ENCODE measurements around the gene TBK1. TPM values are rescaled to one million over a fixed set of nuclear protein-coding genes. Genes with fewer than 3 reads are reported as not detected.

Gene TBK1
- total and polyA plus RNA-seq, 9 of the 15 experiments (the other 6 are each of a cell fraction or from before 2014, with no cell fraction given): 20.4 to 42.0 (median 27.8) TPM

DNA sequence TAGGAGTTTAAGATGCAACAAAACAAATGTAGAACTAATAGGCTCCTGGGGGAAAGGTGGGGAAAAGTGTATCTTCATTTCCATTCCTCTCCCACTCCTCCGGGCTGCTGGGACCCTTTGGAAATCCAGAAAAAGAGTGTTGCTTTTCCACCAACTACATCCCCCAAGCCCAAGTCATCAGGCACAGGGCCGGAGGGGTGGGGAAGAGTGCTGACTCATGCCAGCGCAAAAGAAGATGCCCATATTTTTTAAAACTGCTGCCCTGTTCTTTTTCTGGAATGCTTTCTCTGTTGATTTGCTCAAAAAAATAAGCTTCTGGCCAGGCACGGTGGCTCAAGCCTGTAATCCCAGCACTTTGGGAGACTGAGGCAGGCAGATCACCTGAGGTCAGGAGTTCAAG is 70.9 kb downstream of the TBK1 start:
- CTCF ChIA-PET (ENCODE audit: low intra/inter-chr PET ratio): no interaction called here
- no TSS peak for BruUV-seq (replicated peaks)
- no peak for TF ChIP-seq XRCC5 (IDR thresholded peaks at IDR 0.05; ENCODE audit: low read depth, low read length)
- peak; percentile 50; the same call in 1 of the 2 replicates for TF ChIP-seq MAFK (IDR thresholded peaks at IDR 0.05; ENCODE audit: low read length)
- TF ChIP-seq, protein P1, sequence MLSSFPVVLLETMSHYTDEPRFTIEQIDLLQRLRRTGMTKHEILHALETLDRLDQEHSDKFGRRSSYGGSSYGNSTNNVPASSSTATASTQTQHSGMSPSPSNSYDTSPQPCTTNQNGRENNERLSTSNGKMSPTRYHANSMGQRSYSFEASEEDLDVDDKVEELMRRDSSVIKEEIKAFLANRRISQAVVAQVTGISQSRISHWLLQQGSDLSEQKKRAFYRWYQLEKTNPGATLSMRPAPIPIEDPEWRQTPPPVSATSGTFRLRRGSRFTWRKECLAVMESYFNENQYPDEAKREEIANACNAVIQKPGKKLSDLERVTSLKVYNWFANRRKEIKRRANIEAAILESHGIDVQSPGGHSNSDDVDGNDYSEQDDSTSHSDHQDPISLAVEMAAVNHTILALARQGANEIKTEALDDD (IDR thresholded peaks at IDR 0.05): no peak
- peak; percentile 76 for TF ChIP-seq C11orf30 (IDR thresholded peaks at IDR 0.05; ENCODE audit: low read depth)
- TF ChIP-seq SMARCB1 (IDR thresholded peaks at IDR 0.05; ENCODE audit: insufficient read length, low read depth): no peak
- peak; percentile 65; the same call in 1 of the 2 replicates for TF ChIP-seq NFE2 (IDR thresholded peaks at IDR 0.05; ENCODE audit: low read depth)
- TF ChIP-seq, protein P2, sequence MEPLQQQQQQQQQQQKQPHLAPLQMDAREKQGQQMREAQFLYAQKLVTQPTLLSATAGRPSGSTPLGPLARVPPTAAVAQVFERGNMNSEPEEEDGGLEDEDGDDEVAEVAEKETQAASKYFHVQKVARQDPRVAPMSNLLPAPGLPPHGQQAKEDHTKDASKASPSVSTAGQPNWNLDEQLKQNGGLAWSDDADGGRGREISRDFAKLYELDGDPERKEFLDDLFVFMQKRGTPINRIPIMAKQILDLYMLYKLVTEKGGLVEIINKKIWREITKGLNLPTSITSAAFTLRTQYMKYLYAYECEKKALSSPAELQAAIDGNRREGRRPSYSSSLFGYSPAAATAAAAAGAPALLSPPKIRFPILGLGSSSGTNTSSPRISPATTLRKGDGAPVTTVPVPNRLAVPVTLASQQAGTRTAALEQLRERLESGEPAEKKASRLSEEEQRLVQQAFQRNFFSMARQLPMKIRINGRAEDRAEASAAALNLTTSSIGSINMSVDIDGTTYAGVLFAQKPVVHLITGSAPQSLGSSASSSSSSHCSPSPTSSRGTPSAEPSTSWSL (CRISPR knock-in tag; IDR thresholded peaks at IDR 0.05; ENCODE audit: borderline replicate concordance): no peak
- no peak for TF ChIP-seq NR4A1 (CRISPR knock-in tag; IDR thresholded peaks at IDR 0.05)
- no peak for TF ChIP-seq NR4A1 (tag; IDR thresholded peaks at IDR 0.05)
- TF ChIP-seq ZNF224 (CRISPR knock-in tag; IDR thresholded peaks at IDR 0.05): no peak
- peak; percentile 65 for TF ChIP-seq ZNF316 (IDR thresholded peaks at IDR 0.05)
- TF ChIP-seq NFE2L1 (tag; IDR thresholded peaks at IDR 0.05; ENCODE audit: borderline replicate concordance, low read depth): 0 out of 2 replicates have a peak, but pooled peaks have one; percentile 6
- TF ChIP-seq, protein P3, sequence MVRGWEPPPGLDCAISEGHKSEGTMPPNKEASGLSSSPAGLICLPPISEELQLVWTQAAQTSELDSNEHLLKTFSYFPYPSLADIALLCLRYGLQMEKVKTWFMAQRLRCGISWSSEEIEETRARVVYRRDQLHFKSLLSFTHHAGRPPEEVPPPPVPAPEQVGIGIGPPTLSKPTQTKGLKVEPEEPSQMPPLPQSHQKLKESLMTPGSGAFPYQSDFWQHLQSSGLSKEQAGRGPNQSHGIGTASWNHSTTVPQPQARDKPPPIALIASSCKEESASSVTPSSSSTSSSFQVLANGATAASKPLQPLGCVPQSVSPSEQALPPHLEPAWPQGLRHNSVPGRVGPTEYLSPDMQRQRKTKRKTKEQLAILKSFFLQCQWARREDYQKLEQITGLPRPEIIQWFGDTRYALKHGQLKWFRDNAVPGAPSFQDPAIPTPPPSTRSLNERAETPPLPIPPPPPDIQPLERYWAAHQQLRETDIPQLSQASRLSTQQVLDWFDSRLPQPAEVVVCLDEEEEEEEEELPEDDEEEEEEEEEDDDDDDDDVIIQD (CRISPR knock-in tag; IDR thresholded peaks at IDR 0.05): no peak
- no peak for TF ChIP-seq ZNF436 (CRISPR knock-in tag; IDR thresholded peaks at IDR 0.05)
- TF ChIP-seq MAFF (IDR thresholded peaks at IDR 0.05; ENCODE audit: low read length): peak; percentile 41; the same call in 1 of the 2 replicates
- peak; percentile 74 for TF ChIP-seq MAFG (tag; conservative IDR thresholded peaks at IDR 0.05)

More for the DNA sequence above, 70.9 kb downstream of the TBK1 start:
- 6% methylated on average over 4 of the region's 4 CpGs for WGBS (ENCODE audit: insufficient coverage, low coverage, missing lambda C conversion rate)
- Histone ChIP-seq H3K9me1 (ENCODE audit: control insufficient read depth, insufficient read depth, low read length) (no peaks in the 10 kb centered on the region), H3K36me3 (ENCODE audit: control insufficient read depth, insufficient read depth, low read length) (no peaks in the 10 kb centered on the region), H4K20me1 (replicated peaks; ENCODE audit: control insufficient read depth, insufficient read depth, low read length) (no peaks in the 10 kb centered on the region), H3K4me3 (no peak overlapping the region), H3K27me3 (ENCODE audit: control insufficient read depth in 2 of 2, insufficient read depth in 2 of 2, low read length in 2 of 2) (peaks cover 16 to 17% of the 10 kb centered on the region in 2 experiments; a peak in 4 of 5 replicates), H3K4me2 (ENCODE audit: insufficient read depth, low read length) (no peak overlapping the region), H3K79me2 (ENCODE audit: control insufficient read depth, insufficient read depth, low read length) (no peaks in the 10 kb centered on the region), H2AFZ (ENCODE audit: low read depth, low read length) (no peak overlapping the region), H3K9ac (ENCODE audit: insufficient read depth in 1 of 2, low read depth in 2 of 2, low read length in 2 of 2) (no peak overlapping the region), H3K27ac (ENCODE audit: extremely low read depth, low read depth, low read length) (no peak overlapping the region), H3K9me3 (replicated peaks; ENCODE audit: control insufficient read depth, insufficient read depth, low read depth, low read length) (no peaks in the 10 kb centered on the region), H3K4me1 (replicated peaks in 1 of 2; ENCODE audit: control insufficient read depth in 2 of 2, insufficient read depth in 2 of 2, low read length in 2 of 2) (peaks cover 0 to 3% of the 10 kb centered on the region in 2 experiments; a peak in 2 of 5 replicates)
- POLR2A ChIA-PET: interaction anchor here (0.5 to 2.5 kb wide), 6 partner anchors 10 to 295 kb away, joined by 3 to 5 read pairs (median 4); no protein-coding TSS in a partner anchor
- ATAC-seq: no peak
- in situ Hi-C loops (cut with MboI): no loop called here
- intact Hi-C loops (cut with micrococcal nuclease): no loop called here
- no peak for FAIRE-seq
- no peak for DNase-seq (ENCODE audit: extremely low read depth in 1 of 4, low spot score in 3 of 4)
